ENCODE results near the gene ITPKC.

ITPKC gene

GRCh38 chr19:40777645-40777936 is 60.7 kb downstream of the ITPKC start:
- TF ChIP-seq MYC (IDR thresholded peaks at IDR 0.05; ENCODE audit: low read depth, low read length) (no peak), POLR2A (IDR thresholded peaks at IDR 0.05; ENCODE audit: extremely low read depth, insufficient read length) (no peak)
- TF ChIP-seq, protein P1, sequence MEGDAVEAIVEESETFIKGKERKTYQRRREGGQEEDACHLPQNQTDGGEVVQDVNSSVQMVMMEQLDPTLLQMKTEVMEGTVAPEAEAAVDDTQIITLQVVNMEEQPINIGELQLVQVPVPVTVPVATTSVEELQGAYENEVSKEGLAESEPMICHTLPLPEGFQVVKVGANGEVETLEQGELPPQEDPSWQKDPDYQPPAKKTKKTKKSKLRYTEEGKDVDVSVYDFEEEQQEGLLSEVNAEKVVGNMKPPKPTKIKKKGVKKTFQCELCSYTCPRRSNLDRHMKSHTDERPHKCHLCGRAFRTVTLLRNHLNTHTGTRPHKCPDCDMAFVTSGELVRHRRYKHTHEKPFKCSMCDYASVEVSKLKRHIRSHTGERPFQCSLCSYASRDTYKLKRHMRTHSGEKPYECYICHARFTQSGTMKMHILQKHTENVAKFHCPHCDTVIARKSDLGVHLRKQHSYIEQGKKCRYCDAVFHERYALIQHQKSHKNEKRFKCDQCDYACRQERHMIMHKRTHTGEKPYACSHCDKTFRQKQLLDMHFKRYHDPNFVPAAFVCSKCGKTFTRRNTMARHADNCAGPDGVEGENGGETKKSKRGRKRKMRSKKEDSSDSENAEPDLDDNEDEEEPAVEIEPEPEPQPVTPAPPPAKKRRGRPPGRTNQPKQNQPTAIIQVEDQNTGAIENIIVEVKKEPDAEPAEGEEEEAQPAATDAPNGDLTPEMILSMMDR (IDR thresholded peaks at IDR 0.05; ENCODE audit: low read depth, low read length): no peak
- TF ChIP-seq, protein P2, sequence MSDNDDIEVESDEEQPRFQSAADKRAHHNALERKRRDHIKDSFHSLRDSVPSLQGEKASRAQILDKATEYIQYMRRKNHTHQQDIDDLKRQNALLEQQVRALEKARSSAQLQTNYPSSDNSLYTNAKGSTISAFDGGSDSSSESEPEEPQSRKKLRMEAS (IDR thresholded peaks at IDR 0.05; ENCODE audit: low read depth, low read length): no peak
- peak overlapping the region; percentile 62 for H3K4me3 ChIP-seq (ENCODE audit: low read depth, low read length)
- no peak for DNase-seq (ENCODE audit: low read depth)

GRCh38 chr19:40777937-40778705 is 61.2 kb downstream of the ITPKC start, which contains the start of gene RAB4B:
Gene RAB4B, plus strand, starts transcription at chr19:40778247. Its CDS starts 129 bp downstream, at chr19:40778376.
- TF ChIP-seq POLR2A (IDR thresholded peaks at IDR 0.05; ENCODE audit: extremely low read depth, insufficient read length): peak; percentile 47
- TF ChIP-seq, protein P1 (IDR thresholded peaks at IDR 0.05; ENCODE audit: low read depth, low read length): no peak
- DNase-seq (ENCODE audit: low read depth): peak; percentile 98
- peak within 1 kb of the TSS; percentile 67 for H3K4me3 ChIP-seq (ENCODE audit: low read depth, low read length)

GRCh38 chr19:40778706-40779284 is 61.9 kb downstream of the ITPKC start:
- TF ChIP-seq MYC (IDR thresholded peaks at IDR 0.05; ENCODE audit: low read depth, low read length): no peak
- no peak for TF ChIP-seq POLR2A (IDR thresholded peaks at IDR 0.05; ENCODE audit: extremely low read depth, insufficient read length)
- TF ChIP-seq, protein P1 (IDR thresholded peaks at IDR 0.05; ENCODE audit: low read depth, low read length): no peak
- TF ChIP-seq, protein P2 (IDR thresholded peaks at IDR 0.05; ENCODE audit: low read depth, low read length): no peak
- peak overlapping the region; percentile 67 for H3K4me3 ChIP-seq (ENCODE audit: low read depth, low read length)
- DNase-seq (ENCODE audit: low read depth): peak; percentile 37

- TF ChIP-seq, protein P2 (IDR thresholded peaks at IDR 0.05; ENCODE audit: low read depth, low read length): no peak
- TF ChIP-seq, protein P1 (IDR thresholded peaks at IDR 0.05; ENCODE audit: low read depth, low read length): no peak
- TF ChIP-seq MYC (IDR thresholded peaks at IDR 0.05; ENCODE audit: low read depth, low read length) (no peak), POLR2A (IDR thresholded peaks at IDR 0.05; ENCODE audit: extremely low read depth, insufficient read length) (no peak)
- no peak overlapping the region for H3K4me3 ChIP-seq (ENCODE audit: low read depth, low read length)
- DNase-seq (ENCODE audit: low read depth): no peak
Measured at GRCh38 chr19:40780582-40780981, 63.7 kb downstream of the ITPKC start.

- TF ChIP-seq MYC (IDR thresholded peaks at IDR 0.05; ENCODE audit: low read depth, low read length): no peak
- TF ChIP-seq, protein P2 (IDR thresholded peaks at IDR 0.05; ENCODE audit: low read depth, low read length): no peak
- TF ChIP-seq, protein P1 (IDR thresholded peaks at IDR 0.05; ENCODE audit: low read depth, low read length): no peak
- no peak for TF ChIP-seq POLR2A (IDR thresholded peaks at IDR 0.05; ENCODE audit: extremely low read depth, insufficient read length)
Measured at GRCh38 chr19:40781140-40781539, 64.2 kb downstream of the ITPKC start.

More at GRCh38 chr19:40781140-40781539, 64.2 kb downstream of the ITPKC start:
- DNase-seq (ENCODE audit: low read depth): no peak
- H3K4me3 ChIP-seq (ENCODE audit: low read depth, low read length): no peak overlapping the region
